Right ventricle myocardium superior (tissue), 1 donor: Measurements from ENCODE around the gene ACD. TPM values are rescaled to one million over a fixed set of nuclear protein-coding genes. Genes with fewer than 3 reads are reported as not detected.

ENCODE experiments used
- ATAC-seq: fragments of 200-7000 bp; cut with Tn5 transposase; one replicate; pipeline ENCODE4 v1.9.1; 2020; ENCODE audit warnings: mild to moderate bottlenecking; ENCODE audit not compliant: poor library complexity
- DNase-seq: peaks from one replicate; pipeline ENCODE4 v3.0.0-alpha.2; 2020
- intact Hi-C: fragments of 100-400 bp; cut with DNase I; formaldehyde crosslinking; loops from one replicate; pipeline ENCODE4 v1.11.2; 2022
- total RNA-seq: library from RNA; stranded (reverse); fragmentation: NEBNext Ultra II Directional; extraction: Animal tissue kit (Norgen Biotek cat#: 25700); gene quantifications from one replicate; pipeline ENCODE4 v1.2.1, GENCODE V29; 2021
- donor health status: DM: no; HTN: yes; CAD: no; lungs with severe emphysema.

ACD gene
- total RNA-seq, 1 donor from 2014 or later, result 7.1 TPM

GRCh38 chr16:67628216-67628615 is 31.8 kb downstream of the ACD start:
- no peak for ATAC-seq

GRCh38 chr16:67613808-67614207 is 46.3 kb downstream of the ACD start:
- intact Hi-C loops, result no loop called here
- ATAC-seq (no peak), DNase-seq (no peak)

More at GRCh38 chr16:67628216-67628615, 31.8 kb downstream of the ACD start:
- intact Hi-C loops, result no loop called here
- no peak for DNase-seq

GRCh38 chr16:67608364-67608763 is 51.7 kb downstream of the ACD start:
- ATAC-seq (no peak), DNase-seq (no peak)
- intact Hi-C loops, result no loop called here

Other genes with a start within 250 kb of the ACD start
- gene ZDHHC1, start 243.8 kb downstream of the ACD start, total RNA-seq, result 3.4 TPM
- gene HSD11B2, start 229.1 kb downstream of the ACD start, total RNA-seq, result 0.89 TPM
- gene ATP6V0D1, start 179.1 kb downstream of the ACD start, total RNA-seq, result 59.9 TPM
- gene AGRP, start 176.7 kb downstream of the ACD start, total RNA-seq, result not detected
- gene RIPOR1, start 131.4 kb downstream of the ACD start, total RNA-seq, result 73.7 TPM
- gene CTCF, start 97.7 kb downstream of the ACD start, total RNA-seq, result 24.9 TPM
- 0.05 TPM for gene CARMIL2, start 15.1 kb downstream of the ACD start, total RNA-seq
- gene PARD6A, start 700 bp upstream of the ACD start, total RNA-seq, result 3.2 TPM
- 8.8 TPM for gene ENKD1, start 6.5 kb upstream of the ACD start, total RNA-seq
- 4.3 TPM for gene C16orf86, start 6.6 kb upstream of the ACD start, total RNA-seq
- gene GFOD2, start 59.1 kb upstream of the ACD start, total RNA-seq, result 7.8 TPM
- 10.9 TPM for gene RANBP10, start 146.3 kb upstream of the ACD start, total RNA-seq
- gene TSNAXIP1, start 146.6 kb upstream of the ACD start, total RNA-seq, result 0.32 TPM
- 31.1 TPM for gene THAP11, start 182.1 kb upstream of the ACD start, total RNA-seq
- 76.7 TPM for gene NUTF2, start 186.7 kb upstream of the ACD start, total RNA-seq
- gene CENPT, start 187.4 kb upstream of the ACD start, total RNA-seq, result 20.6 TPM
- 30.6 TPM for gene EDC4, start 212.8 kb upstream of the ACD start, total RNA-seq
- gene NRN1L, start 224.6 kb upstream of the ACD start, total RNA-seq, result not detected
- gene PSKH1, start 233.0 kb upstream of the ACD start, total RNA-seq, result 16.6 TPM